SKM-1 (cell line): ENCODE data around the gene ERMP1.
"Not testable (repeated sequence)": the region's sequence is repeated elsewhere in the genome, so short reads cannot be mapped to it uniquely, and the experiment has no call there.

Experiments used
- DNase-seq: peaks from one replicate; lab custom pipeline; 2025; ENCODE audit not compliant: unreplicated experiment; lab: John Stamatoyannopoulos, UW

The ERMP1 gene

GRCh38 chr9:5820425-5820824 lies 12.5 kb downstream of the ERMP1 start:
- DNase-seq = no peak

DNA sequence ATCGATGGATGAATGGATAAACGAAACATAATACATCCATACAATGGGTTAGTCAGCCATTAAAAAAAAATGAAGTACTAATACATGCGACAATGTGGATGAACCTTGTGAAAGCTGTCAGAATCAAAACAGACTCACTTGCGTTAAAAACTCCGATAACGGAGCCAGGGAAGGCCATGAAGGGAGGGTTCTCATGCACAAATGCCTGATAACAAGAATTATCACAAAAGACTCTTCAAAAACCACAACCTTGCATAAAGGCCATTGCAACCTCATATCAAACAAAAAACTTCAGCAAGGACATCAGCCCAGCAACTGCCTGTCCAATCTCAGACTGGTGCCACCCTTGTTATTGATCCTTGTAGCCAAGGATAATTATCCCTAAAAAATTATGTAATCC lies 13.7 kb downstream of the ERMP1 start:
- DNase-seq = no peak

DNA sequence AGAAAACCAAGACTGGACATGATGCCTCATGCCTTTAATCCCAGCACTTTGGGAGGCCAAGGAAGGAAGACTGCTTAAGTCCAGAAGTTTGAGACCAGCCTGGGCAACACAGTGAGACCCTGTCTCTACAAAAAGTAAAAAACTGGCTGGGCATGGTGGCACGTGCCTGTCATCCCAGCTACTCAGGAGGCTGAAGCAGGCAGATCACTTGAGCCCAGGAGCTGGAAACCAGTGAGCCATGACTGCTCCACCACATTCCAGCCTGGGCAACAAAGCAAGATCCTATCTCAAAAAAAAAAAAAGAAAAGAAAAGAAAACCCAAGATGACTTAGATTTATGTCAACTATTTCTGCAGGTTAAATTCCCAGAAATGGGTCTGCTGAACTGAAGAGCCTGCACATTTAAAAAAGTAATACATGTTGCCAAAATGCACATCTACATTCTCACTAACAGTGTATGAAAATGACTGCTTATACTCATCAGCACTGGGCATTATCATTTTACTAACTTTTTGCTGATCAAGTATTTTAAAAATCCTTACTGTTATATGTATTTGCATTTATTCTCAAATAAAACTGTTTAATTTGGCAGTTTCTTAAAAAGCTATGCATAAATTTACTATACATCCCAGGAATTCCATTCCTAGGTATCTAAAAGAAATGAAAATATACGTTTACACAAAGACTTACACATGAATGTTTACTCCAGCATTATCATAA lies 14.3 kb downstream of the ERMP1 start:
- no peak for DNase-seq

- DNase-seq = no peak
Measured at GRCh38 chr9:5817862-5818261, 15.1 kb downstream of the ERMP1 start.

- no peak for DNase-seq
Measured at GRCh38 chr9:5815461-5815860, 17.5 kb downstream of the ERMP1 start.

DNA sequence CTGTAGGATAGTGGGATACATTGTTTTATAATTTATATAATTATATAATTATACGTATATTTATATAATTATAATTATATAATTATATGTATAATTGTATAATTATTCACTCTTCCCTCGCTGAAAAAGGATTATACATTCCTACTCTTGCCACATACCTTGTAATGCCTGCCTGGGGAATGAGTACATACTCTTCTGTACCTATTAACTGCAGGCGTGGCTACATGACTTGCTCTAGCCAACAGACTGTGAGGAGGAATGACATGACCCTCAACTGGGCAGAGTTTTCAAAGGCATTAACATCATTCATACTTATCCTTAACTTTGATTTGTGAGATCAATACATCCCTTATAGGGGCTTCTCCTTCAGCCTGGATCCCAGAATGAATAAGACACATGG lies 19.1 kb downstream of the ERMP1 start:
- DNase-seq = no peak

DNA sequence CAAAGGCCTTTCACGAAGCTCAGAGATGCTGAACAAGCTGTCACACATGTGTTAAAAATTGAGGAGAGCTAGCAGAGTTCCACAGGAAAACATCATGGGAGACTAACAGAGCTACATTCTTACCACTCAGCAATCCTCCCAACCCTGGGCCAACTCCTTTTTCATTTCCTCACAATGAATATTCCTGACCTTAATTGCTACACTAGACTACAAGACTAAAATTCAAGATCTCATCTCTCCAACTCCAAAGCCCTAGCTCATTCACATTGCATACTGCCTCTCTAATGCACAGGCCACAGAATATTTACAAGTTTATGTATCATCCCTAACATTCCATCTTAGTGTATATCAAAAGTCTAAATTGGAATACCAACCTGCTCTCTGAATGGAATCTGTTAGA lies 21.2 kb downstream of the ERMP1 start:
- DNase-seq = no peak

DNA sequence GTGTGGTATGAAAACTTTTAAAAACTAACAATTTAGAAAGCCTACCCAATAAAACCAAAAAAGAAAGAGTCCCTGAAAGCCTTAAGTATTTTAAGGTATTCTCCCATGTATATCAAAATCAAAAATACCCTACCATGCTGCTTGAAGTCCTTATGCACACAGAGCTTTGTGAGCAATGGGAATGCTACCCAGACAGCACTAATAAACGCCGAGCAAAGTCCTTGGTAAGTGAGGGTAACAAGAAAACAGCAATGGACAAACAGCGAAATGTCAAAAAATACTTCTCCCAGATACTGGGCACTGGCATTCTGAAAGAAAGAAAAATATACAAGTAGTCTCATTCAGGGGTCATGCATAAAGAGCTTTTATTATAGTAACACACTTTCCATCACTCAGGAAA lies 27.4 kb downstream of the ERMP1 start:
- no peak for DNase-seq

- no peak for DNase-seq
Measured at GRCh38 chr9:5801739-5802113, 31.2 kb downstream of the ERMP1 start.

- no peak for DNase-seq
Measured at GRCh38 chr9:5800969-5801738, 31.8 kb downstream of the ERMP1 start.

DNA sequence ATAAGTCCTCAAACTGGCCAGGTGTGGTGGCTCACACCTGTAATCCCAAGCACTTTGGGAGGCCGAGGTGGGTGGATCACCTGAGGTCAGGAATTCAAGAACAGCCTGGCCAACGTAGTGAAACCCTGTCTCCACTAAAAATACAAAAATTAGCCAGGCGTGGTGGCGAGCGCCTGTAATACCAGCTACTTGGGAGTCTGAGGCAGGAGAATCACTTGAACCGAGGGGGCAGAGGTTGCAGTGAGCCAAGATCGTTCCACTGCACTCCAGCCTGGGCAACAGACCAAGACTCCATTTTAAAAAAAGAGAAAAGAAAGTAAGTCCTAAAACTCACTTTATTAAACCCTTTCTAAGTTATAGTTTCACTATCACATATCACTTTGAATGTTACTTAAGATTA lies 32.5 kb downstream of the ERMP1 start:
- DNase-seq = not testable (repeated sequence)

DNA sequence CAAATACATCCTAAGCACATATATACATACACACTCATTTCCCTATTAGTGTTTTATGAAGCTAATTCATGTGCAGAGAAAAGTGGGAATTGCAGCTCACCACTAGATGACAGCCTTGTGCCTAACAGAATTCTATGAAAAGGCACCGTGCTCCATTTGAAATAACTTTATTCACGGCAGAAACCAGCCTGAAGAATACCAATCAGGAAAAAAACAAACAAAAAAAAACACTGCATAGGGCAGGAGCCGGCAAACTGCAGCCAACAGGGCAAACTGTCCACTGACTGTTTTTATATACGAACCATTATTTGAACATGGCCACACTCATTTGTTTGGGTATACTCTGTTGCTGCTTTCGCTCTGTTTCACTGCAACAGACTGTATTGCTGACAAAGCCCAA lies 33.6 kb downstream of the ERMP1 start:
- no peak for DNase-seq

DNA sequence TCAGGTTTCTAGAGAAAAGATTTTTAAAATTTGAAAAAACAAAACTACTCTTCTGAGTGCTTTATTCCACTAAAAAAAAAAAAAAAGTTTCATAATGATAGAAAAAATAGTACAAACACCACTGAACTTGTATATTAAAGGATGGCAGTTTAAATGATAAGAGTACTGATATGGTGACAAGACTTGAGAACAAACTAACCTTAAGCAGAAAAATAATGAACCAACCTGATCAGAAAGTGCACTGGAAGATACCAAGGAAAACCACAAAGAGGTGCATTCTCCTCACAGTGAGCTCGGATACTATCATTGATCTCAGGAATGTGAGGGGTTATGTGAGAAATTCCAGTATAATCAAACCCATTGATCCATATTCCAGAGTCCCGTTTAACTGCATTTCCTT lies 34.3 kb downstream of the ERMP1 start:
- DNase-seq = no peak

DNA sequence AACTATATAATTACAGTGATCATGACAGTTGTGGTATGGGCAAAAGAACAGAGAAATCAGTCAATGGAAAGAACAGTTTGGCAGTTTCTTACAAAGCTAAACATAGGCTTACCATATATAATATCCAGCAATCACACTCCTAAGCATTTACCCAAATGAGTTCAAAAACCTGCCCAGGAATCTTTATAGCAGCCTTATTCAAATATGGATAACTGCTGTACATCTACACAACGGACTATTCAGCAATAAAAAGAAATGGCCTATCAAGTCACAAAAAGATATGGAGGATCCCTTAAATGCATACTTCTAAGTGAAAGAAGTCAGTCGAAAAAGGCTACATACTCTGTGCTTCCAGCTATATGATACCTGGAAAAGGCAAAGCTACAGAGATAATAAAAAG lies 36.6 kb downstream of the ERMP1 start:
- DNase-seq = no peak

- DNase-seq = no peak
Measured at GRCh38 chr9:5793812-5794211, 39.1 kb downstream of the ERMP1 start.

DNA sequence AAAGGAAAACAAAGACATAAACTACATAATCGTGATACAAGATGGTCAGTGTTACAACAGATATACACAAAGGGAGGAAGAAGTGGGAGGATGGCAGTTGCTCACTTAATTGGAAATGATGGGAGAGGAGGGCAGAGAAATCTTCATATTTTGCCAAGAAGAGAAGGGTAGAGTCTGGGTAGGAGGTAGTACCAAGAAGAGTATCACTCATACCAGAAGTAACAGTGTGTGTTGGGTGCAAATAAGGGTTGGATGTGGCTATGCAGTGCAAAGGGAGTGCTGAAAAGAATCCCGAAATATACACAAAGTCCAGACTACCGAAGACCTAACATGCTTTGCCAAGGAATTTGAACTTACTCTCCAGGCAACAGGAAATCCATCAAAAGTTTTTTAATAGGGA lies 41.0 kb downstream of the ERMP1 start:
- DNase-seq = no peak

DNA sequence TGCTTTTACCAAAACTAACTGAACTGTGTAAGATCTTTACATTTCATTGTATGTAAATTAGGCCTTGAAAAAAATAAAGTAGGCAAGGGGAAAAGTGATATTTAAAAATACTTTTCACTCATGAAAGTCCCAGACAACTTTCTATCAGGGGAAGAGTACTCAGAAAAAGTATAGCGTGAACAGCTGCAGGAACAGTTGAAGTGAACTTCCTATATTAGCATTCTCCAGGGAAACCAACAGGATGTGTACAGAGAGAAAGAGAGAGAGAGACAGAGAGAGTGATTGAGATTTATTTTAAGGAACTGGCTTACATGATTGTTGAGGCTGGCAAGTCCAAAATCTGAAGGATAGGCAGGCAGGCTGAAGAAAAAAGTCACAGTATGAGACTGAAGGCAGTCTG lies 42.0 kb downstream of the ERMP1 start:
- no peak for DNase-seq

- DNase-seq = no peak
Measured at GRCh38 chr9:5789489-5789888, 43.4 kb downstream of the ERMP1 start.

GRCh38 chr9:5787759-5788302 lies 45.1 kb downstream of the ERMP1 start:
- DNase-seq = no peak

GRCh38 chr9:5787220-5787619 lies 45.7 kb downstream of the ERMP1 start:
- DNase-seq = no peak

DNA sequence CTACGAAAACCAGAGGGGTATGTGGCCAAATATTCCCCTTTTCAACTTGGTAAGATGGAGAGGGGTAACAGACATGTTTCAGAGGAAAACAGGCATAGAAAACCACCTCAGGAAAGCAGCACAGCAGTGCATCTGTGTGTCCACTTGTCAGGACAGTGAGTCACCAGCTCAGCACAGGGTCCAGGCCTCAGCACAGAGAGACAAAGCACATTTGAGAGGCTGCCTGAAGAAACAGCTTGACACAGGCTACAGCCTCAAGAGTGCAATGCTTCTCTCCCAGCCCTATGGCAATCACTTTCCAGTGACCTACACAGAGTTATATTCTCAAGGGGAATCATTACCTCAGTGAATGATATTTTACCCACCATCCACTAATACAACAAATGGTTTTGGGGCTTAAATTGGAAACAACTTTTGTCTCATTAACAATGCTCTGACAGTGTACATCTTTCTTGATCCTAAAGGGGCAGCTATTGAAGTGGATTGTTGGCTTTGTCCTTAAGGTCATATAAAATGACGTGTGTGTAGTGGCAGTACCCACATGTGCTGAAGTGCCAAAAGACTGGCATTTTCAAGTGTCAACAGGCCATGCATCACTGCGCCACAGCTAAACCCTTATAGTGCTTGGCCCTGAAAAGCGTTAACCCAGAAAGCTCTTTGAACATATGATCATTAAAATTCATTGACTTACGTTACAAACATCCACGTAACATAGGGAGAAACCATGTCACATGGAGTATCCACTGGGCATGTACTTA lies 46.4 kb downstream of the ERMP1 start:
- no peak for DNase-seq
